Gastroesophageal sphincter (tissue), 4 donors: ENCODE data around the gene HDAC10. TPM values are rescaled to one million over a fixed set of nuclear protein-coding genes. Genes with fewer than 3 reads are reported as not detected.
A peak's percentile ranks its signal among the peaks of the same experiment; 100 is the strongest.

ENCODE experiments used
- ATAC-seq: fragments of 150-250 bp; one replicate; pipeline ENCODE4 v1.9.1; 2016; ENCODE audit warnings: mild to moderate bottlenecking, moderate library complexity
- H3K27ac ChIP-seq, 4 donors: fragments of 200-600 bp; sonication (generic) in 3 of 4; 1 replicate in 3 of 4; 2 replicates in 1 of 4; pipeline ENCODE4 v1.5.1; 2016 to 2019
- H3K27me3 ChIP-seq: fragments of 200-600 bp; sonication (generic); one replicate; pipeline ENCODE4 v1.5.1; 2019
- H3K36me3 ChIP-seq, 2 donors: fragments of 200-600 bp; sonication (generic); one replicate each; pipeline ENCODE4 v1.5.1; 2019; ENCODE audit warnings: control low read depth in 1 of 2
- H3K4me1 ChIP-seq, 3 donors: fragments of 200-600 bp; sonication (generic); 1 replicate in 2 of 3; 2 replicates in 1 of 3; pipeline ENCODE4 v1.5.1; 2016 to 2019; ENCODE audit warnings: control low read depth in 2 of 3
- H3K4me3 ChIP-seq, 2 donors: fragments of 200-600 bp; sonication (generic); one replicate each; pipeline ENCODE4 v1.5.1; 2019; ENCODE audit warnings: mild to moderate bottlenecking in 1 of 2, moderate library complexity in 1 of 2
- H3K9me3 ChIP-seq, 3 donors: fragments of 200-600 bp; sonication (generic); one replicate each; pipeline ENCODE4 v1.5.1; 2017 to 2019; ENCODE audit warnings: control low read depth in 2 of 3
- EP300 ChIP-seq: sonication (generic); formaldehyde crosslinking; IDR thresholded peaks from one replicate; pipeline ENCODE4 v1.6.1; 2017; ENCODE audit warnings: antibody characterized with exemption, mild to moderate bottlenecking
- POLR2A ChIP-seq, 2 donors: fragments of 450-650 bp; IDR thresholded peaks; one replicate each; pipeline ENCODE4 v1.6.1; 2017; ENCODE audit warnings: antibody characterized with exemption in 2 of 2, mild to moderate bottlenecking in 2 of 2, moderate library complexity in 1 of 2
- POLR2AphosphoS5 ChIP-seq: sonication (generic); formaldehyde crosslinking; IDR thresholded peaks from one replicate; pipeline ENCODE4 v1.6.1; 2017; ENCODE audit warnings: antibody characterized with exemption
- WGBS, 2 donors: methylation state at CpG; one replicate each; pipeline ENCODE4 v1.1.5; 2018; ENCODE audit warnings: low coverage in 1 of 2; 5-methylcytosine and 5-hydroxymethylcytosine counted together
- total RNA-seq, 4 donors: library from RNA; depleted of rRNA; stranded (reverse); fragments of >200 nt; gene quantifications; one replicate each; pipeline ENCODE4 v1.1.0, GENCODE V29; 2016
- TF ChIP-seq, protein P1 (sequence below), 4 experiments: fragments of 200-600 bp in 2 of 4; fragments of 450-650 bp in 2 of 4; sonication (generic) in 1 of 4; IDR thresholded peaks; one replicate each; pipeline ENCODE4 v1.5.1; 2017 to 2019; ENCODE audit warnings: antibody characterized with exemption in 4 of 4, mild to moderate bottlenecking in 2 of 4, moderate library complexity in 2 of 4

HDAC10 gene
- total RNA-seq, 4 donors from 2014 or later = 9.4 to 24.7 (median 12.5) TPM

DNA sequence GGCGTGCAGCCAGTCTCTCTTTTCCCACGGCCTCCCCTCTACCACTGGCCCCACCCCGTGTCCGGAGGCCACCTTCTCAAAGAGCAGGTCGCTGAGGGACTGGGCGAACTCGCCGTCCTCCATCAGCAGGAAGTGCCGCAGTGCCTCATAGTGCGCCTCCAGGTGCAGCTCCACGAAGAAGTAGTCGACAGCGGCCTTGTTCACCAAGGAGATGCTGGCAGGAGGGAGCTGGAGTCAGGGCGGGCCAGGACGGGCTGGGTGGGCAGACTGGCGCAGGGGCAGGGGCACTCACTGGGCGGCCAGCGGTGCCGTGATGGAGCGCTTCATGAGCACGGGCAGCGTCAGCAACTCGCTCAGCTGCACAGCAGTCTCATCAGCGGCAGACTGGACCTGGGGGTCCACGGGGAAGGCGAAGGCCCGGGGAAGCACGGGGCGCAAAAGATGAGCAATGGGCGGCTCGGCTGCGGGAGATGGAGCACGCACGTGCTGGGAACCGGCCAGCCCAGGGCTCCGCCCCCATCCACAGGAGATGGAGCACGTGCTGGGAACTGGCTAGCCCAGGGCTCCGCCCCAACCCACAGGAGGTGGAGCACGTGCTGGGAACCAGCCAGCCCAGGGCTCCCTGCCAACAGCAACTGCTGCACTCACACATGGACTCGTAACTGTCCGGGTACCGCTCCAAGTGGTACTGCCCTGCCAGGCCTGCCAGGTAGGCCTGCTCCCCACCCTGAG, 31.9 kb downstream of the HDAC10 start:
- 28% methylated on average over 4 of the region's 42 CpGs; no CpG with 5 or more reads in 1 of the 2 donors for WGBS, 2 donors
- H3K4me1 ChIP-seq = peaks cover 0 to 24% (median 0%) of the 10 kb centered on the region in 3 donors
- peak overlapping the region in 1 of 4 donors; percentile 51 for H3K27ac ChIP-seq
- peak; percentile 84 for ATAC-seq
- TF ChIP-seq POLR2A (IDR thresholded peaks at IDR 0.05) (no peak), POLR2AphosphoS5 (peak; percentile 62)
- no peaks in the 10 kb centered on the region for H3K9me3 ChIP-seq
- no peak overlapping the region for H3K4me3 ChIP-seq
- peaks cover 0 to 97% of the 10 kb centered on the region in 2 donors for H3K36me3 ChIP-seq
- no peaks in the 10 kb centered on the region for H3K27me3 ChIP-seq

DNA sequence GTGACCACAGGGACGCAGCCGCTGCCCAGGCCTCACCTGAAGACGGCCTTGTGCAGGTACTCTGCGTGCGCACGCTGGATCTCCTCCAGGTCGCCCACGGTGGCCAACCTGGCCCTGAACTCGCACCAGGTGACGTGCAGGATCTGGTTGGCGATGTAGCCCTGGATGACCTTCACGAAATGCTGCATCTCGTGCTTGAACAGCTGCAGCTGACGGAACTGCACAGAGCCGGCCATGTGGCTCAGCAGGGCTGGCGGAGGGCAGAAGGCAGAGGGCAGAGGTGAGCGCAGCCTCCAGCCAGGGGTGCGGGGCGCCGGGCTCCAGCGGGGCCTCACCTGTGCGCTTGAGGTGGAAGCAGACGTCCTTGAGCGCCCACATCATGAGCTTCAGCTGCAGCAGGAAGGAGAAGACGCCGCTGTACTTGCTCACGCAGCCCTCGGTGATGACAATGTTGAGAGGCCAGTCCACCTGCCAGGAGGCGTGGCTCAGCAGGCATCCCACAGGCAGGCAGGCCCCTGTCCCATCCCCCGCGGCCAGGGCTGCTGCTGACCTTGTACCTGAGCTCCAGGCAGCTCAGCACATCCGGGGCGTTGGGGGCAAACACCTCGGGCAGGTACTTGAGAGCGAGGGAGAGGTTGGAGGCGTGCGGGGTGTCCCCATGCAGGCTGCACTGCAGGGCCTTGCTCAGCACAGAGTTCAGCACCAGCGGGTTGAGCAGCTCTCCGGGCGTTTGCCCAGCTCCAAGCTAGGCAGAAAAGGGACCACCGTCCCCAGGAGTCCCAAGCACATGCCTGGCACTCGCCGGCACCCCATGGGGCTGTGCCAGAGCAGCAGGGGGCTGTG, 32.7 kb downstream of the HDAC10 start:
- Histone ChIP-seq H3K36me3 (peaks cover 0 to 97% of the 10 kb centered on the region in 2 donors), H3K4me3 (no peak overlapping the region), H3K9me3 (no peaks in the 10 kb centered on the region), H3K27me3 (no peaks in the 10 kb centered on the region), H3K4me1 (peaks cover 0 to 24% (median 0%) of the 10 kb centered on the region in 3 donors), H3K27ac (no peak overlapping the region)
- WGBS, 2 donors = 80% methylated on average over 1 of the region's 43 CpGs; no CpG with 5 or more reads in 1 of the 2 donors
- TF ChIP-seq, protein P1, sequence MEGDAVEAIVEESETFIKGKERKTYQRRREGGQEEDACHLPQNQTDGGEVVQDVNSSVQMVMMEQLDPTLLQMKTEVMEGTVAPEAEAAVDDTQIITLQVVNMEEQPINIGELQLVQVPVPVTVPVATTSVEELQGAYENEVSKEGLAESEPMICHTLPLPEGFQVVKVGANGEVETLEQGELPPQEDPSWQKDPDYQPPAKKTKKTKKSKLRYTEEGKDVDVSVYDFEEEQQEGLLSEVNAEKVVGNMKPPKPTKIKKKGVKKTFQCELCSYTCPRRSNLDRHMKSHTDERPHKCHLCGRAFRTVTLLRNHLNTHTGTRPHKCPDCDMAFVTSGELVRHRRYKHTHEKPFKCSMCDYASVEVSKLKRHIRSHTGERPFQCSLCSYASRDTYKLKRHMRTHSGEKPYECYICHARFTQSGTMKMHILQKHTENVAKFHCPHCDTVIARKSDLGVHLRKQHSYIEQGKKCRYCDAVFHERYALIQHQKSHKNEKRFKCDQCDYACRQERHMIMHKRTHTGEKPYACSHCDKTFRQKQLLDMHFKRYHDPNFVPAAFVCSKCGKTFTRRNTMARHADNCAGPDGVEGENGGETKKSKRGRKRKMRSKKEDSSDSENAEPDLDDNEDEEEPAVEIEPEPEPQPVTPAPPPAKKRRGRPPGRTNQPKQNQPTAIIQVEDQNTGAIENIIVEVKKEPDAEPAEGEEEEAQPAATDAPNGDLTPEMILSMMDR (IDR thresholded peaks at IDR 0.05) = no peak
- TF ChIP-seq EP300 (no peak), POLR2A (IDR thresholded peaks at IDR 0.05) (no peak), POLR2AphosphoS5 (no peak)
- no peak for ATAC-seq

DNA sequence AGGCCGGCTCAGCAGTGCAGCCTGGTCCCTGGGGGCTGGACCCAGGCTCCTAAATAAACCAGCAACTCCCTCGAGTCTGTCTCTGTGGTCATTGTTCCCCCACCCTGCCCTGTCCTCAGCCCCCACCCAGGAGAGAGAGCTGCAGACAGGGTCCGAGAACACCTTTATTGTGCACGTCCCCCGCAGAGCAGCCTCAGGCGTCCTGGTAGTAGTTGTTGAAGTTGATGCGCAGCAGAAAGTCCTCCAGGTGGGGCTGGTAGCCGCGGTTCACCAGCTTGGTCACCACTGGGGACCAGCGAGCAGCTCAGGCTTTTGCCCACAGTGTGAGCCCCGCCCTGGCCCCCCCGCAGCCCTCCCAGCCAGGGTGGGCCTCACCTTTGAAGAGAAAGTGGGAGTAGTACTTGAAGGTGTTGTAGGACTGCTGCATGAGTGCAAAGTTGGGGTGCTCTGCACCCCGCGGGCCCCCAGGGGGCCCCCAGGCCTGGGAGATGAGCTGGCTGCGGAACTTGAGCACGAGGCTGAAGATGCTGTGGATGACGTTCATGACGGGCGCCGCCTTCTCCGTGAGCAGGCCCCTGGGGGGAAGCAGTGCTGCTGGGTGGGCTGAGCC, 33.4 kb downstream of the HDAC10 start:
- Histone ChIP-seq H3K4me1 (peaks cover 0 to 24% (median 0%) of the 10 kb centered on the region in 3 donors), H3K27me3 (no peaks in the 10 kb centered on the region), H3K27ac (no peak overlapping the region), H3K9me3 (no peaks in the 10 kb centered on the region), H3K4me3 (no peak overlapping the region), H3K36me3 (peaks cover 0 to 97% of the 10 kb centered on the region in 2 donors)
- no peak for TF ChIP-seq POLR2AphosphoS5
- no peak for TF ChIP-seq EP300
- TF ChIP-seq POLR2A (IDR thresholded peaks at IDR 0.05) = no peak
- TF ChIP-seq, protein P1 (IDR thresholded peaks at IDR 0.05) = no peak
- WGBS, 2 donors = 90 to 100% methylated on average over 1 to 2 of the region's 21 CpGs
- ATAC-seq = no peak

- Histone ChIP-seq H3K4me1 (peaks cover 0 to 24% (median 0%) of the 10 kb centered on the region in 3 donors), H3K4me3 (no peak overlapping the region), H3K27ac (no peak overlapping the region), H3K36me3 (peaks cover 0 to 97% of the 10 kb centered on the region in 2 donors), H3K9me3 (no peaks in the 10 kb centered on the region), H3K27me3 (no peaks in the 10 kb centered on the region)
- ATAC-seq = no peak
- WGBS, 2 donors = 90% methylated on average over 2 of the region's 57 CpGs; no CpG with 5 or more reads in 1 of the 2 donors
- TF ChIP-seq, protein P1 (IDR thresholded peaks at IDR 0.05) = no peak
- TF ChIP-seq POLR2AphosphoS5 = no peak
- no peak for TF ChIP-seq POLR2A (IDR thresholded peaks at IDR 0.05)
- TF ChIP-seq EP300 = no peak
Observed at GRCh38 chr22:50216684-50217520, 34.2 kb downstream of the HDAC10 start.
